GM21825 (cell line): ENCODE data around the gene CPNE1.
"Not testable (repeated sequence)": the region's sequence is repeated elsewhere in the genome, so short reads cannot be mapped to it uniquely, and the experiment has no call there.

ENCODE experiments used
- ATAC-seq: cut with Tn5 transposase; IDR thresholded peaks from one replicate; pipeline ENCODE4 v1.9.1; 2021; ENCODE audit warnings: mild to moderate bottlenecking, moderate library complexity; ENCODE audit not compliant: unreplicated experiment

The CPNE1 gene

GRCh38 chr20:35698298-35699126 lies 33.8 kb upstream of the CPNE1 start:
- ATAC-seq, result peak; percentile 22

- ATAC-seq, result no peak
These were observed 33.1 kb upstream of the CPNE1 start for GRCh38 chr20:35697696-35698297.

- no peak for ATAC-seq
These were observed 31.3 kb upstream of the CPNE1 start for GRCh38 chr20:35695978-35696377.

- no peak for ATAC-seq
These were observed 30.6 kb upstream of the CPNE1 start for GRCh38 chr20:35695245-35695749.

GRCh38 chr20:35690265-35690664 lies 25.6 kb upstream of the CPNE1 start:
- ATAC-seq, result no peak

- ATAC-seq, result not testable (repeated sequence)
These were observed 22.2 kb upstream of the CPNE1 start for GRCh38 chr20:35686872-35687271.

GRCh38 chr20:35685368-35685767 lies 20.7 kb upstream of the CPNE1 start:
- ATAC-seq, result not testable (repeated sequence)

- ATAC-seq, result no peak
These were observed 17.3 kb upstream of the CPNE1 start for GRCh38 chr20:35681960-35682359.

- no peak for ATAC-seq
These were observed 15.9 kb upstream of the CPNE1 start for GRCh38 chr20:35680452-35681183.

GRCh38 chr20:35674921-35675320 lies 10.2 kb upstream of the CPNE1 start:
- ATAC-seq, result no peak

GRCh38 chr20:35673884-35674283 lies 9.2 kb upstream of the CPNE1 start:
- ATAC-seq, result no peak

GRCh38 chr20:35669681-35670080 lies 5.0 kb upstream of the CPNE1 start:
- no peak for ATAC-seq

GRCh38 chr20:35669221-35669620 lies 4.5 kb upstream of the CPNE1 start:
- no peak for ATAC-seq

GRCh38 chr20:35665949-35666288 lies 1.2 kb upstream of the CPNE1 start:
- ATAC-seq, result no peak

GRCh38 chr20:35663516-35664465 lies 909 bp downstream of the CPNE1 start:
- ATAC-seq, result peak; percentile 26

- no peak for ATAC-seq
These were observed 2.1 kb downstream of the CPNE1 start for GRCh38 chr20:35662551-35662950.

GRCh38 chr20:35661908-35662307 lies 2.8 kb downstream of the CPNE1 start:
- no peak for ATAC-seq

GRCh38 chr20:35661053-35661452 lies 3.6 kb downstream of the CPNE1 start:
- ATAC-seq, result no peak

- ATAC-seq, result no peak
These were observed 4.4 kb downstream of the CPNE1 start for GRCh38 chr20:35660122-35660937.

GRCh38 chr20:35657271-35657670 lies 7.4 kb downstream of the CPNE1 start:
- no peak for ATAC-seq
